ENCODE results near the gene PPP1R2.

GRCh38 chr3:195526492-195526891 lies 16.6 kb downstream of the PPP1R2 start:
- no peak for TF ChIP-seq CTCF (IDR thresholded peaks at IDR 0.05; ENCODE audit: poor library complexity, severe bottlenecking)
- TF ChIP-seq EZH2 (IDR thresholded peaks at IDR 0.05; ENCODE audit: borderline replicate concordance, insufficient read depth, low read length, poor library complexity, severe bottlenecking), result no peak
- no peak for TF ChIP-seq EP300 (conservative IDR thresholded peaks at IDR 0.05; ENCODE audit: poor library complexity, severe bottlenecking)
- no peak for TF ChIP-seq SMC3 (conservative IDR thresholded peaks at IDR 0.05; ENCODE audit: poor library complexity)
